Activated T-cell treated with anti-CD3 and anti-CD28 coated beads for 4 hours (primary cell): ENCODE results near the gene GRM7.

Experiments
- DNase-seq: peaks from one replicate; pipeline ENCODE4 v3.0.0-alpha.2; 2020

GRM7 gene

DNA sequence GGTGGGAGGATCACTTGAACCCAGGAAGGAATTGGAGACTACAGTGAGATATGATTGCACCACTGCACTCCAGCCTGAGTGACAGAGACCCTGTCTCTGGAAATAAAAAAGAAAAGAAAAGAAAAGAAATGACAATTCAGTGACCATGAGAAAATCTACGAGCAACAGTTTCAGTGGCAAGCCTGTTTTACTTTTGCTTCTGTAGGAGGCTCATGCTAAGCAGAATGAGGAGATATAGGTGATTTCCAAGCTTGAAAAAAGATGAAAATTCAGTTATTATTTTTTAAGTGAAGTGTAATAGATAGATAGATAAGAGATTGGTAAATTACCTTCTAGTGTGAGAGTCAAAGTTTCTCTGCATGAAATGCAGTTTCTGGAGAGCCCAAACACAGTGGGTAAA is 651.1 kb downstream of the GRM7 start:
- no peak for DNase-seq

DNA sequence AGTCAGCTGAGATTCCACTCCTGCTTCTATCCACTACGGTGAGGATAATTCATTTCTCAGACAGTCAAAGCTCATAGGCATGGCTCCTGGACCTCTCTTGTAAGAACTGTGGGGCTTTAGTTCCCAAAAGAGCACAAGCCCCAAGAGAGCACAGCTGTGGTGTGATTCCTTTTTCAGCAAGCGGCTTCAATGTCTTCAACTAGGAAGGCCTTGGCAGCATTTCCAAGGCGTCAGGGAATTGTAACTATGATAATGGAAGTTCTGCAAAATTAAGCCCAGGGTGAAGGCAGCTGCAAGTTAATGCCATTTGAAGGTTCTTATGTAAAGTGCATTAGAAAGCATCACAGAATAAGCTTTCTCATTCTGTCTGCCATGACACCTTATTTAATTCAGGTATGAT is 657.1 kb downstream of the GRM7 start:
- DNase-seq, result no peak

GRCh38 chr3:7518456-7518855 is 657.5 kb downstream of the GRM7 start:
- no peak for DNase-seq

DNA sequence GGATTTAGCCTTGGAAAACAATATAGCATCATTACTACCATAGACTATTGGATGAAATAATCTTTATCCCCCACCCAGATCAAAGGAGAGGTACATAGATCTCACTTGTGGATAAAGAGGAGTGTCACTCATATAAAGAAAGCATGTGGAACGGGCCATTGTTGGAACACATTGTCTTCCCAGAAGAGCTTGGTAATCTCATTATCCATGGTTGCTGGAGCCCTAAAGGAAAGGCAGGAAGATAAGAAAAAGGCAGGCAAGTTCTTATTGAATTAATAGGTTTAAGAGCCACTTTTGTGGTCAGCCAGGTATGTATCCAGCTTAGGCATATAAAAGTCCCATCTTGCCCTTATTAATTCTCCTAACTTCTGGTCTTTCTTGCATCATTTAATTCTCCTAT is 659.1 kb downstream of the GRM7 start:
- no peak for DNase-seq

GRCh38 chr3:7520593-7520992 is 659.7 kb downstream of the GRM7 start:
- no peak for DNase-seq

DNA sequence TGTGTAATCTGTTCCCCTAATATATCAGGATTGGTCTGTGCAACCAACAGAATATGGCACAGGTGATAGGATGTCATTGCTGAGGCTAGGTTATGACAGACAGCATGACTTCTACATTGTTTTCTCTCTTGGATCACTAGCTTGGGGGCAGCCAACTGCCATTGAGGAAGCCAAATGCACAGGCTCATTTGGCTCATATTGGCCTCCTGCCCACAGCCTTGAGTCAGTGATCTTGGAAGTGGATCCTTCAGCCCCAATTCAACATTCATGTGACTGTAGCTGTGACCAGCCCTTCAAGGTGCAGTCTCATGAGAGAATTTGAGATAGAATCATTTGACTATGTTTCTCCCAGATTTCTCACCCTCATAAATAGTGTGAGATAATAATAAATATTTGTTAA is 675.6 kb downstream of the GRM7 start:
- DNase-seq, result no peak

DNA sequence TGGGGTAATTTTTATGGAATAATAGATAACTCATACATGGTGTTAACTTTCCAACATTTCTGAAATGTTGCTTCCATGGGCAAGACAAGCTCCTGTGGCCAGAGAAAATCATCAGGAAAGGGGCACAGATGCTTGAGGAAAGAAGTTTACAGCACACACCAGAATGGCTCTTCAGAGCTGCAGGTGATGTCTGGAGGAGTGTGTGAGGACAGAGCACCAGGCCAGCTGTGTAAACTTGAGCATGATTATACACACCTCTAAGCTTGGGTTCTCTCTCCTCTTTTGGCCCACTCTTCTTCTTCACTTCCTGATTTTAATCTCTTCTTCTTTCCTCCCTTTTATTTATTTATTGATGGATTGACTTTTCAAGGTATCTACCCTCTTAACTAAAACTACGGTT is 676.0 kb downstream of the GRM7 start:
- no peak for DNase-seq

GRCh38 chr3:7543294-7543880 is 682.5 kb downstream of the GRM7 start:
- DNase-seq, result no peak

DNA sequence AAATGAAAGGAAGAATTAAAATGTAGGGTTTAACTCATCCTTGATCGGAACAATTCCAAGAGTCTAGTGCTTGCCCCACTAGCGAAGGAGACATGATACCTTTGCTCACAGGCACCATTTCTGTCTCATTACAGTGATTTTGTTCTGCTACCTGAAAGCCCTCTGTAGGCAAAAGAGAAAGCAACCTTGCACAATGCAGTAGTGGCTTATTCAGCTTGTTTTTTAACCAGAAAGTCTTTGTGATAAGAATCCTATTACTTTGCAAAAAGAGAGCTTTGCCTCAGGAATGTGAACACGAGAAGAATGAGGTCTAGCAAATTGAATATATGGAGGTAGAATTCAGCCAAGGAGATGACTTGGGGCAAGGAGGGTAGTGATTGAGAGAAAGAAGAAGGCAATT is 684.4 kb downstream of the GRM7 start:
- DNase-seq, result no peak

DNA sequence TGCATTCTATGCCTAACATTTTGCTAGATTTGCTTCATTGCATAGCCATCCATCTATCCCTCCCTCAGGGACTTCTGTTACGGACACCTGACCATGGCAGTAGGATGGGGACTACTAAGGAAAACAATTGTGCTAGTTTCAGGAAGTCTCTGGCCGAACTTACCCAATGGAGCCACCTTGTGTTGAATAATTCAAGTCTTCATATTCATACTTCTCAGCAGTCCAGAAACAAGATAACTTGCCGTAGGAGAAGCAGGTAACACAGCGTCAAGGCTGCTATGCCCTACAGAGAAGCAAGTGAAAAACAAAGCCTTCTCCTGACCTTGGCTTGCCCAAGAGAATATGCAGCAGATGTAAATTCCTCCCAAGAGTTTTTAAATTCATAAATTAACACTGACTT is 685.3 kb downstream of the GRM7 start:
- DNase-seq, result no peak

DNA sequence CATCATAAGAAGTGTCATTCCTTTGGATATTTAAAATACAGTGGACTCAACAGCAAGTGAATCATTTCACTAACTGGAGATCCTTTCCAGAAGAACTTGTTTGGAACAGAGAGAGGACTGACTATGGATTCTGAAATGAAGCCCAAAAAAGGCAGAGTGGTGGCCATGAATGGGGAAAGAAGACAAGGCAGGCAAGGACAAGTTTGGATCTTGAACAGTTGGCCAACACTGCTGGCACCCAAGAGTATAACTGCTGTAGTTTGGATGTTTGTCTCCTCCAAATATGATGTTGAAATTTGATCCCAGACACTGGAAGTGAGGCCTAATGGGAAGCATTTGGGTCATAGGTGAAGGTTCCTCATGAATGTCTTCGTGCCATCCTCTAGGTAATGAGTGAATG is 686.9 kb downstream of the GRM7 start:
- DNase-seq, result no peak

DNA sequence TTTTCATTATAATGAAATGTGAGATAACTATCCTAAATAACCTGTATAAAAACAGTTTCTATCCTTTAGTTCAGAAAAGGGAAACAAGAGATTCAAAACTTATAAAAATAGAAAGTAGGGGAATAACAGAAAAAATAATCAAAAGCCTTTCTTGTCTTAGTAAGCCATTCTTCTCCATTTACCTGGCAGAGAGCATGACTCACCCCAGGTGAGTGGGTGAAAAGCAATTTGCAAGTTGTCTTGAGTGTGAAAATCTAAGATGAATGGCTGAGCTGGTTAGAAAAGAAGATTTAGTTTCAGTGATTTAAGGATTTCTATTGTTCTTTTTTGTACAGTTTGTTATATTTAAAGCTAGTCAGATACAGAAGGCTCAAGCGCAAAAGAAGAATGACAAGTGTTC is 702.0 kb downstream of the GRM7 start:
- no peak for DNase-seq

DNA sequence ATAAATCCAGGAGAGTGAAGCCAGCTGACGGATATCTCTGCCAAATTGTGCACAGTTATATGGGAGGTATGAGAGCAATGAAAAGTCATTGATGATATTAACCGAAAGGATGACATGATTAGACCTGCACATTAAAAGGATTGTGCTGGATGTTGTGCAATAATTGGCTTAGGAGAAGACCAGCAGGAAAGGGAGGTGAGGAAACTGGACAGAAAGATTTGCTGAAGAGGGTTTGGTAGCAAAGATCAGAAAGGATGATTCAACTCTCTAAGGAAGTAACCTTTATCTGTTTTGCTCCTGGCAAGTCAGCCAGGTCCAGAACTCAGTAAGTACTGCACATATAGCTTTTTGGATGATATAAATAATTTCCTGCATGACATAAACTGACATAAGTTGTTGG is 704.7 kb downstream of the GRM7 start:
- DNase-seq, result no peak

DNA sequence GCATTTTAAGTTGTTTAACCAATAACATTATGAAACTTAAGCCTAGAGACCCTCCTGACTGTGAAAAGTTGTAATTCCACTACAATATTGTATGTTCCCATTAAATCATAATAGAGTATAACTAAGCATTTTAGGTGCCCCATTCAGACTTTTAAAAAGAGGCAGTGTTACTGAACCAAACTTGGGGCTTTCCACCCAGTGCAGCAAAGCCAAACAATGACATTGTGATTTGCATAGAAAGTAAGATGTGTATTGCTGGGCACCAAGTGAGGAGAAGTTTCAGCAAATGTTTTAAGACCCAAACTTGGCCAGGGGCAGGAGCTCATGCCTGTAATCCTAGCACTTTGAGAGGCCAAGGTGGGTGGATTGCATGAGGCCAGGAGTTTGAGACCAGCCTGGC is 706.2 kb downstream of the GRM7 start:
- no peak for DNase-seq

GRCh38 chr3:7568526-7569184 is 707.7 kb downstream of the GRM7 start:
- no peak for DNase-seq

DNA sequence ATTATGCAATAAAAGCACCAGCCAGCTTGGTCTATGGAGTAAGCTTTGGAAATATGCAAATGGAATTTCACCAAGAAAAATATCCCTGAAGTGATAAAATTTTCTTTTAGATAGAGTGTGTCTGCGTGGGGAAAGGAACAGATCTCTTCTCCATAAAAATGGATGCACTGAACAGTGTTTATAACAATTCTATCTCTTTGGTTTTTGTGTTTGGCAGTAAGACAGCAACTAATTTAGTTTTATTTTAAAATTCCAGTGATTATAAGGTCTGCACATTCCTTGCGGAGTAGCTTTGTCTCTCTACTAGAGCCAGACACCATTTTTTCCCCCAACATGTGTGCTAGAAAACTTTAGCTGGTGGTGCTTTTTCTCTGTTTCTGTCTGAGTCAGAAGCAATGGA is 712.4 kb downstream of the GRM7 start:
- DNase-seq, result no peak

DNA sequence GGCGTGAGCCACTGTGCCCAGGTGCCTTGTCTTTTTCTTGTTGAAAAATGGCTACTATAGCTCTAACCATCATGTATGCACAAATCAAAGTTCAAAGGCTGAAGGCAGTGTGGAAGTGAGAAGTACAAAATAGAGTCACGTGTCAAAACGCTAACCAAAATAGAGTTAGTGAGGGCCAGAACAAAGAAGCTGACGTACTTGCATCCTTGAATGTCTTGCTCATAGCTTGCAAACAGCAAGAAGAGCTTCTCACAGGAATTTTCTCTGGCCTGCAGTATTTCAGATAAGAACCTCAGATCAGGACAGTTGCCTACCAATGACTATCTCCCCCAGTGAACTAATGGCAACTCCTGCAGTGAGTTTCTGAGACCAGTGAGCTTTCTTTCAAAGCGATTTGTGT is 713.5 kb downstream of the GRM7 start:
- no peak for DNase-seq

- no peak for DNase-seq
Observed at GRCh38 chr3:7576071-7576470, 715.2 kb downstream of the GRM7 start.

GRCh38 chr3:7576506-7576905 is 715.6 kb downstream of the GRM7 start:
- DNase-seq, result no peak

DNA sequence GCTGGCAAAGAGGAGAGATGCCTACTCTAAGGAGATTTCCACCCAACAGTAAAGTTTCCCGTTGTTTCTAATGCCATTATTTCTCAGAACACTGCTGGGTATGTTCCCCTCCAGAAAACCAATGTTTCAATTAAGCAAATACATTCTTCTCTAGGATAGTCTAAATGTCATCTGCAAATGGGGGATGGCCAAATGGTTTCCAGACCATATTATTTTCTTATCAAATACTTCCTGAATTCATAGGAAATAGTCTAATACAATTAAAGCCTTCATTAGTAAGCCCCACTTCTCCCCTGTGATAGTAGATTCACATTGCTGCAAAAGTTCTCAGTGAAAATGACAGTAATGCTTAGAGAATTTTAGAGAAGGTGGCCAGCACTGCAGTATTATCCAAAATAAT is 716.6 kb downstream of the GRM7 start:
- no peak for DNase-seq

DNA sequence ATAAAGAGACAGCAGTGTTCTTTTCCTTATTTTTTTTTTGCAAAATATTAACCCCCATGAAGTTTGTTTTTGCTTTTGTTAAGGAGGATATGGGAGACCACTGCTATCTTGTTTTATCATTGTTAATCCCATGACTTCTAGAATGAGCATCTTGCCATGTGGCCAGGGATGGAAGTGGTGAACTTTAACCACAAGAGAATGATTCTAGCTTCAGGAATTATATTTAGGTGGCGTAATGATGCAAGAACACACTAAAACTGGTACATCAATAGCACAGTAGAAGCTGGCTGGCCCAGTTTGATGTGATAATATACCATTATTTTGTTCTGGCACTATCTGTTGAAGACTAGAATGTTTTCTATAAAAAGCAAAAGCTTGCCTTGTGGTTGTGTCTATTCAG is 720.9 kb downstream of the GRM7 start:
- DNase-seq, result no peak

DNA sequence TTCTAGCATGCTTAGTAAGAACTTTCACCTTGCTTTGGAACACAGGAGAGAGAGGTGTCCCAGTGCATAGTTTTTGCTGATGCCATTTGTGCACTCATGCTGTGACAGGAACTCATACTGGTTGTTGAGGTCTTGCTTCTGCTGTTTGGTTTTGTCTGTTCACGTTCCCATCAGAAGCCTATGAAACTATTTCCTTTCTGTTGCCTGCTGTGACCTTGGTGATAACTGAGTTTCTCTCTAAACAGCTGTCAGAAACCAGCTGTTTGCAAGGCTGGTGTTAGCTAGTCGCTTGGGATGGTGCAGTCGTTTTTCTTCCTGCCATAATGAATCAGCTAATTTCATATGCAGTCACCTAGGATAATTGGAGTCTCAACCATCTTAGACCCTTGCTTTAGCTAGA is 724.1 kb downstream of the GRM7 start:
- DNase-seq, result no peak

- no peak for DNase-seq
Observed at GRCh38 chr3:7588236-7588635, 727.3 kb downstream of the GRM7 start.

DNA sequence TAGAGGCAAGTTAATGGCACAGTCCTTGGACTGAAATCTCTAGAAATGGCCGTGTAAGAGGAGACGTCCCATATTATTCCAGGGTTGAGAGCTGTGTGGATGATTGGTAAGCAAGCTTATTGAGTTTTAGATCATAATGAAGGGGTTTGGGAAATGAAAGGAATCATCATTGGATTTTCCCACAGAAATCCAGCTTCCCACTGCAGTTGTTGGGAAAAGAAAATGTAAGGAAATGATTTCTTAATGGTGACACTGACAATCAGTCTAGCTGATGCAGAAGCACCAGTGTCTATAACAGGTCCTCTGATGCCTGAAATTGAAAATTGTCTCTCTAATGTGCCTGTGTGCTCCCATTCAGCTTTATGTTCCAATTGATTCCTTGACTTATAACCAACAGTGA is 728.6 kb downstream of the GRM7 start:
- no peak for DNase-seq

DNA sequence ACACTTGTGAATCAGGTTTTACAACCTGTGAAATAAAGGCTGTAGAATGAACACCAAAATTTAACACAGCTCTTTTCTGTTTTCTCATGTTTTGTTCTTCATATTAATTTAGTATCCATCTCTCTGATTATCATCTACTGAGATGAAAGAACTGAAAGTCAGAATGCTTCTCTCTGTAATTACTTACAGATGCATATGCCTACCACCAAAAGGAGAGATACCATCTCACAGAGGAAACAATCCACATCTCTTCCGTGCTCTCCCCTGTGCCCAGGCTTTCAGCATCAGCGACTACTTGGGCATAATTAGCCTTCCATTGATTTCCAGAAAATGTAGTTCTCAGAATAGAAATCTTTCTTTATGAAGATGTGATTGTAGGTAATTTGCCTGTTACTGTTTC is 741.4 kb downstream of the GRM7 start:
- no peak for DNase-seq
